ENCODE measurements around the gene PRRT4. TPM values are rescaled to one million over a fixed set of nuclear protein-coding genes. Genes with fewer than 3 reads are reported as not detected.
A peak's percentile ranks its signal among the peaks of the same experiment; 100 is the strongest.

PRRT4 gene
- total RNA-seq, 1 donor, result 0.27 TPM

GRCh38 chr7:128379900-128380479 lies 18.5 kb upstream of the PRRT4 start:
- no peak for DNase-seq (ENCODE audit: low read depth in 2 of 3, low spot score in 2 of 3)

GRCh38 chr7:128378637-128379036 lies 17.1 kb upstream of the PRRT4 start:
- DNase-seq (ENCODE audit: low read depth in 2 of 3, low spot score in 2 of 3), result peak in 1 of 3 donors; percentile 27

GRCh38 chr7:128376077-128376476 lies 14.6 kb upstream of the PRRT4 start:
- DNase-seq (ENCODE audit: low read depth in 2 of 3, low spot score in 2 of 3), result no peak

GRCh38 chr7:128374041-128374440 lies 12.6 kb upstream of the PRRT4 start:
- DNase-seq (ENCODE audit: low read depth in 2 of 3, low spot score in 2 of 3), result no peak

- no peak for DNase-seq (ENCODE audit: low read depth in 2 of 3, low spot score in 2 of 3)
These were observed 12.1 kb upstream of the PRRT4 start for GRCh38 chr7:128373606-128374005.

- DNase-seq (ENCODE audit: low read depth in 2 of 3, low spot score in 2 of 3), result no peak
These were observed 9.0 kb upstream of the PRRT4 start for GRCh38 chr7:128370491-128370890.

GRCh38 chr7:128366986-128367385 lies 5.5 kb upstream of the PRRT4 start:
- no peak for DNase-seq (ENCODE audit: low read depth in 2 of 3, low spot score in 2 of 3)

- no peak for DNase-seq (ENCODE audit: low read depth in 2 of 3, low spot score in 2 of 3)
These were observed 4.8 kb upstream of the PRRT4 start for GRCh38 chr7:128366300-128366699.

GRCh38 chr7:128365432-128365831 lies 3.9 kb upstream of the PRRT4 start:
- DNase-seq (ENCODE audit: low read depth in 2 of 3, low spot score in 2 of 3), result no peak

- no peak for DNase-seq (ENCODE audit: low read depth in 2 of 3, low spot score in 2 of 3)
These were observed 2.8 kb upstream of the PRRT4 start for GRCh38 chr7:128364166-128364870.

- DNase-seq (ENCODE audit: low read depth in 2 of 3, low spot score in 2 of 3), result no peak
These were observed 1.8 kb upstream of the PRRT4 start for GRCh38 chr7:128363261-128363721.

GRCh38 chr7:128362670-128363069 lies 1.2 kb upstream of the PRRT4 start:
- DNase-seq (ENCODE audit: low read depth in 2 of 3, low spot score in 2 of 3), result no peak

- DNase-seq (ENCODE audit: low read depth in 2 of 3, low spot score in 2 of 3), result no peak
These were observed 1.2 kb downstream of the PRRT4 start for GRCh38 chr7:128360359-128360678.

GRCh38 chr7:128359939-128360338 lies 1.6 kb downstream of the PRRT4 start:
- no peak for DNase-seq (ENCODE audit: low read depth in 2 of 3, low spot score in 2 of 3)

- no peak for DNase-seq (ENCODE audit: low read depth in 2 of 3, low spot score in 2 of 3)
These were observed 2.2 kb downstream of the PRRT4 start for GRCh38 chr7:128359336-128359735.

GRCh38 chr7:128358233-128358632 lies 3.3 kb downstream of the PRRT4 start:
- no peak for DNase-seq (ENCODE audit: low read depth in 2 of 3, low spot score in 2 of 3)

- no peak for DNase-seq (ENCODE audit: low read depth in 2 of 3, low spot score in 2 of 3)
These were observed 4.3 kb downstream of the PRRT4 start for GRCh38 chr7:128357217-128357613.

GRCh38 chr7:128356546-128357216 lies 4.8 kb downstream of the PRRT4 start:
- no peak for DNase-seq (ENCODE audit: low read depth in 2 of 3, low spot score in 2 of 3)

- no peak for DNase-seq (ENCODE audit: low read depth in 2 of 3, low spot score in 2 of 3)
These were observed 7.9 kb downstream of the PRRT4 start for GRCh38 chr7:128353610-128354009.

- DNase-seq (ENCODE audit: low read depth in 2 of 3, low spot score in 2 of 3), result no peak
These were observed 8.3 kb downstream of the PRRT4 start for GRCh38 chr7:128353189-128353588.

- no peak for DNase-seq (ENCODE audit: low read depth in 2 of 3, low spot score in 2 of 3)
These were observed 8.9 kb downstream of the PRRT4 start for GRCh38 chr7:128352636-128353035.

- peak in 2 of 3 donors; percentile 61 to 66 for DNase-seq (ENCODE audit: low read depth in 2 of 3, low spot score in 2 of 3)
These were observed 9.3 kb downstream of the PRRT4 start for GRCh38 chr7:128352153-128352537.

Measured in hematopoietic multipotent progenitor cell (in vitro differentiated cells).